LNCAP (cell line): ENCODE data around the gene POLD4.

Experiments used
- TF ChIP-seq, protein P1 (sequence below): fragments of 450-650 bp; IDR thresholded peaks from 2 replicates; pipeline ENCODE4 v1.5.1; 2017; ENCODE audit warnings: mild to moderate bottlenecking

The POLD4 gene

DNA sequence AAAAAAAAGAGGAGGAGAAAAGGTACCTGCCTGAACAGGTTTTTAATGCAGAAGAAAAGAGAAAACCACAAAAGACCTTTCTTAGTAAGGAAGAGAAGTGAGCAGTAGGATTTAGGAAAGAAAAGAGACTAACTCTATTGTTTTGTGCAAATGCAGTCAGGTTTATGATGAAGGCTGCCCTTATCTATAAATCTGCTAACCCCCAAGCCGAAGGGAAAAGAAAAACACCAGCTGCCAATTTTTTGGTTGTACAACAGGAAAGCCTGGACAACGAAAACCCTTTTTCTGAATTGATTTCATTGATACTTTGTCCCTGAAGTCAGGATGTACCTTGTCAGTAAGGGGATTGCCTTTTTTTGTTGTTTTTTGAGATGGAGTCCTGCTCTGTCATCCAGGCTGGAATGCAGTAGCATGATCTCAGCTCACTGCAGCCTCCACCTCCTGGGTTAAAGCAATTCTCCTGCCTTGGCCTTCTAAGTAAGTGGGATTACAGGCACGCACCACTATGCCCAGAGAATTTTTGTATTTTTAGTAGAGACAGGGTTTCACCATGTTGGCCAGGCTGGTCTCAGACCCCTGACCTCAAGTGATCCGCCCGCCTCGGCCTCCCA, 21.2 kb downstream of the POLD4 start:
- TF ChIP-seq, protein P1, sequence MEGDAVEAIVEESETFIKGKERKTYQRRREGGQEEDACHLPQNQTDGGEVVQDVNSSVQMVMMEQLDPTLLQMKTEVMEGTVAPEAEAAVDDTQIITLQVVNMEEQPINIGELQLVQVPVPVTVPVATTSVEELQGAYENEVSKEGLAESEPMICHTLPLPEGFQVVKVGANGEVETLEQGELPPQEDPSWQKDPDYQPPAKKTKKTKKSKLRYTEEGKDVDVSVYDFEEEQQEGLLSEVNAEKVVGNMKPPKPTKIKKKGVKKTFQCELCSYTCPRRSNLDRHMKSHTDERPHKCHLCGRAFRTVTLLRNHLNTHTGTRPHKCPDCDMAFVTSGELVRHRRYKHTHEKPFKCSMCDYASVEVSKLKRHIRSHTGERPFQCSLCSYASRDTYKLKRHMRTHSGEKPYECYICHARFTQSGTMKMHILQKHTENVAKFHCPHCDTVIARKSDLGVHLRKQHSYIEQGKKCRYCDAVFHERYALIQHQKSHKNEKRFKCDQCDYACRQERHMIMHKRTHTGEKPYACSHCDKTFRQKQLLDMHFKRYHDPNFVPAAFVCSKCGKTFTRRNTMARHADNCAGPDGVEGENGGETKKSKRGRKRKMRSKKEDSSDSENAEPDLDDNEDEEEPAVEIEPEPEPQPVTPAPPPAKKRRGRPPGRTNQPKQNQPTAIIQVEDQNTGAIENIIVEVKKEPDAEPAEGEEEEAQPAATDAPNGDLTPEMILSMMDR, result no peak

DNA sequence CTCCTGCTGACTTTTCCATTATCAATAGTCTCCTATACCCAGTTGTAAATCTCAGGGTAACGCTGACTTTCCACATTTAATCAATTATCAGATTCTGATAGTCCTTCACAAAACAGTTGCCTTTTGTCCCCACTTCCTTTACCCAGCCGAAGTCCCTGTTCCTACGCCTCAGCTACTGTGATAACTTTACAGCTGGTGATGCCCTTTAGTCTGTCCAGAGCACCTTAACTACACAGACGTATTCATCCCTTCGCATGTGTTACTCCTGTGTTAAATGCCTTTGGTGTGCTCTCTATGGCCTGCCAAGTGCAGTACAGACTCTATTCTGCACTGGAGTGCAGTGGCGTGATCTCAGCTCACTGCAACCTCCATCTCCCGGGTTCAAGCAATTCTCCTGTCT, 29.8 kb downstream of the POLD4 start:
- TF ChIP-seq, protein P1, result no peak

DNA sequence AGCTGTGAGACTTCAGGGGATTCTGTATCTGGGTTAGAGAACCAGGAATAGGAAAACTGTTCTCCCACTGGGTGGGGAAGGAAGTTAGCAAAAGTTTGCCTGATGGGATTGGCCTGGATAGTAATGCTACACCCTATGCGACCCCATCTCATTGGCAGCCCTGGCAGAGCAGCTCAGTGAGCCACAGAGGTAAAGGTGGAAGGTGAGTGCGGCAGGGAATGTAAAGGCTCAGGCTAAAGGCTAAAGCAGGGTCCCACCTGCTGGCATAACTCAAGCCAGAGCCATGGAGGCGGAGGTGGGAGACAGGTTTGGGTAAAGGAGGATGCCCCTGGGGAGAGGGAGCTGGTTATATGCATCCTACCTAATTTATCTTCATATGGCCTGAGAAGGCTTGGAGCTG, 31.3 kb downstream of the POLD4 start:
- TF ChIP-seq, protein P1, result no peak

DNA sequence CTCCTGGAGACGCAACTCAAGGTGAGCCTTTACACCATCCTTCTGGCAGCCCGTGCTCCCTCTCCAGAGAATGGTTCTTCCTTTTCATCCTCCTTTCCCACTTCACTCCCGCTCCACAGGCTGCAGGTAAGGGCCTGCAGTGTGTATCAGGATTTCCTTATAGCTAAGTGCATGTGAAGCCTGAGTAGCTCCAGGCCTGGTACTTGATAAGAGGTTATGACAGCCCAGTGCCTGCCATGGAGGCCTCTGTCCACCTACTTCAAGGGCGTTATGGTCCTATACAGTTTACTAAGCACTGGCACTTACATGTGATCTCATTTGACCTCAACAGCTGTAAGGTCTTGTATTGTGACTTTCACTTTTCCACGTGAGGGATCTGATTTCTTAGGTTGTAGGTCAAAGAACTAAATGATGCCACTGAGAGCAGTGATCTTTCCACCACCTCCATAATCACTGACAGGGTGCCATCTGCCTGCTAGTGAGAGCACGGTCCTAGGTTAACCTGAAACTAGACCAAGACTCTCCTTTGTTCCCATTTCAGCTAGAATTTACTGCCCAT, 32.0 kb downstream of the POLD4 start:
- TF ChIP-seq, protein P1, result no peak

DNA sequence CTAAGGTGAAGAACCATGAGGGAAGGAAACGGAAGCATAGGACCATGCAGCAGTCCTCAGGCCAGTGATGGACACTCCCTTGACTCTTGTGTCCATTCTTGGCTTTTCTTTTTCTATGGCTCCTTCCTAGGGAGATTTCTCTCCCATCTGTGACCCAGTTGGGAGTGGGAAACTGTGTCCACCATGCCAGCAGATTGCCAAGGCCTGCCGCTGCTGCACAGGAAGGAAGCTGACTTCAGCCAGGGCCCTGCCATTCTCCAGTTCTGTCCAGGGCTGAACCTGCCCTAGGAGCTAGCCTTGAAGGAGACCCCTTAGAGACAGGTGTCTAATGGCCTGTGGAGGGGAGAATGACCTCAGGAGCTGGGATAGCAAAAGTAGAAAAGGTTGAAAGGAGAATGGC, 32.7 kb downstream of the POLD4 start:
- TF ChIP-seq, protein P1, result no peak

DNA sequence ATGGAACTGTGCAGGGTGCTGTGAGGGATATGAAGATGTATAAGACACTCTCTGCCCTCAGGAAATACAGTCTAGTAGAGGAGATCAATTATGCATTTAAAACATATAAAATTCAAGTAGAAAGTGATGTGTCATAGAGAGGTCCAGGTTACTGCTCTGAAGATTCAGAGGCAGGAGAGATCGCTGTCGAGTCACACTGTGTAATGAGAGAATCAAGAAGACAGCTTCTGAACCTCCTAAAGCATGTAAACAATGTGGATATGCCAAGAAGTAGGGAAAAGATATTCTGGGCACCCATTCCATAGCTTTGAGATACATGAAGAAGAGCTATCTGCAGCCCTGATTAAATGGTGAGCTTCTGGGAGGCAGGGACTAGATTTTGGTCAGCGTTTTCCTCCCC, 33.3 kb downstream of the POLD4 start:
- TF ChIP-seq, protein P1, result no peak

DNA sequence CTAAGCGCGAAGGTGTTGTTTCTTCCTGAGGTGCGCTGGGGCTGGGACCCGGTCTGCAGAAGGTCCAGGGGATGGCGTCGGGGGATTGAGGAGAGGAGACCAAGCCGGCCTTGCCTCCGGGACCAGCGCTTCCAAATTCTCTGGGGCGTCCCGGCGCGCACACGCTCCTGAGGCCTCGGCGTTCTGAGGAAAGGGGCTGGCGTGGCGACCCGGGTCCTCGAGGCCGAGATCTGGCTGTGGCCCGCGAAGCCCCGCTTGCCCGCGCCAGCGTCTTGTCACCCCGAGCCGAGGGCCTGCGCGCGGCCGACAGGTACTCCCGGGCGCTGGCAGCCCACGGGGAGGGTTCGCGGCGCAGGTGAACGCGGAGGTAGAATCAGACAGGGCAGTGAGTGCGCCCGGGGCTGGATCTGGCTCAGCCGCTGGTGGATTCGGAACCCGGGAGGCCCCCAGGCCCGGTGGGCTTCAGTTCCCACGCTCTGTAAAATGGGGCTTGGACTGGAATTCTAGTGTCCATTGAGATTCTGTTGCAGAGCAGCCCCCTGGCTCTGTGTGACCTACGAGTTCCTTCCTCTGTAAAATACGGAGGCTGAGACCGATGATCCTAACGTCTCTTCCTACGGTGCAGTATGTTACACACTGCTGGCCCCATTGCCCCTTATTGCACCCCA, 35.3 kb downstream of the POLD4 start:
- TF ChIP-seq, protein P1, result no peak
